Endometrial microvascular endothelial cells (primary cell): Measurements from ENCODE around the gene LCA5. TPM values are rescaled to one million over a fixed set of nuclear protein-coding genes. Genes with fewer than 3 reads are reported as not detected.
"Not testable (repeated sequence)": the region's sequence is repeated elsewhere in the genome, so short reads cannot be mapped to it uniquely, and the experiment has no call there.

Experiments
- in situ Hi-C: cut with HindIII; loops from 2 replicates; pipeline ENCODE4 v1.10.0; 2017; ENCODE audit warnings: low sequenced_read_pairs, low pct_unique_long_range_greater_than_20kb; ENCODE audit errors: inconsistent ontology term
- total RNA-seq: library from RNA; depleted of rRNA; stranded (reverse); fragments of >200 nt; gene quantifications from one replicate; pipeline ENCODE4 v1.2.3, GENCODE V29; 2015; ENCODE audit errors: inconsistent ontology term

The LCA5 gene
- total RNA-seq, 1 donor from 2014 or later: 2.4 TPM

- in situ Hi-C loops: no loop called here
Observed at GRCh38 chr6:79543886-79544285, 6.7 kb upstream of the LCA5 start.

GRCh38 chr6:79543411-79543810, 6.2 kb upstream of the LCA5 start:
- in situ Hi-C loops: no loop called here

DNA sequence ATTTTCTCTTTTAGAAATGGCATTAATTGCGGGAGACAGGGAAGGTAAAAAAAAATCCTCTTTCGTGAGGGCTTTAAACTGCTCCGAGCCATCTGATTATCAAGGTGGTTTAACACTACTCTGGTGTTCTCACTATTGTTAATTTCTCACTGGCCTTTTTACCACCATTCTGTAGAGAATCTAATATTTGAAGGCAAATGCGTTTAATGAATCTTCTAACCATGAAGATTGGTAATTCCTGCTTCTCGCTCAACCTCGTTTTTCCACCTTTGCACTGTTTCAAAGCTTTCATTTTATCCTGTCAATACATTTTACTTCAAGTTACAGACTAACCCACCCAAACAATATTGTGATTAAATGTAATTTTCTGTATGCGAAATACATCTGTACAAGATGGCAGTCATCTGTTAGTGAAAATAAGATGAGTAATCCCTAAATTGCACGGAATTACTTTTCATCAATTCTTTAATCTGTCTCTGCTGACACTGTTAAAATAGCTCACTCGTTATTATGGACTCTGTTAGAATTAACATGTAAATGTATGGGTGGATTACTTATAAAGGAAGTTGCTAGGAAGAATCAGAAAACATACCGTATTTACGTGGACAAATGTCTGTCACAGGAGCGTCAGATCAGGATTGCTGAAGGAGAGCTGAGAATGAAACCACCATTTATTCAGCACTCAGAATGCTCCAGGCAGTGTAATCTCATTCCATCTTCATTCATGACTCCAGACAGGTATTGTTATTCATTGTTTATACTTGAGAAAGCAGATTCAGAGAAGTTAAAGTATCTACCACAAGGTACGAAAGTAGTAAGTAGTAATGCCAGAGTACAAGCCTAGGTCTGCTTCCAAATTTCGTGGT, 1.1 kb upstream of the LCA5 start:
- in situ Hi-C loops: no loop called here

DNA sequence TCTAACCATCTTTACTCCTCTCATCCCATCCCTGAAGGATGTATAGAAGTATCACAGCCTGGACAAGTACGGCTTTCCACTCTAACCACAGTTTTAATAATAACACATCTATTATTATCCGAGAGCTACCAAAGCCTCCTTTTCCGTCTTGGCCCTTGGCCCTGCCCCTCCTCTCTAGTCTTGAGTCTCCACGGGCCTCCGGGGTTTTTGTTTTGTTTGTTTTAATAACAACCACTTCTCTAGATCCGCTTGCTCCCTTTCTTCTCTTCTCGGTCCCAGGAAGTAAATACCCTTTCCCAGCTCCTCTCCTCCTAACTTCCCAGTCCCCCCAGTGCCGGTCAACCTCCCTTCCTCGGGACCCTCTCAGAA, 661 bp downstream of the LCA5 start:
- in situ Hi-C loops: no loop called here

DNA sequence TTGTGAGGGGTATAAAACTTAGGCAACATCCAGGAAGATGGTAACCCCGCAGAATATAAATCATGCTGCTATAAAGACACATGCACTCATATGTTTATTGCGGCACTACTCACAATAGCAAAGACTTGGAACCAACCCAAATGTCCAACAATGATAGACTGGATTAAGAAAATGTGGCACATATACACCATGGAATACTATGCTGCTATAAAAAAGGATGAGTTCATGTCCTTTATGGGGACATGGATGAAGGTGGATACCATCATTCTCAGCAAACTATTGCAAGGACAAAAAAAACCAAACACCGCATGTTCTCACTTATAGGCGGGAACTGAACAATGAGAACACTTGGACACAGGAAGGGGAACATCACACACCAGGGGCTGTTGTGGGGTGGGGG, 7.7 kb downstream of the LCA5 start:
- in situ Hi-C loops: not testable (repeated sequence)

- in situ Hi-C loops: no loop called here
Observed at GRCh38 chr6:79526897-79527296, 10.3 kb downstream of the LCA5 start.

DNA sequence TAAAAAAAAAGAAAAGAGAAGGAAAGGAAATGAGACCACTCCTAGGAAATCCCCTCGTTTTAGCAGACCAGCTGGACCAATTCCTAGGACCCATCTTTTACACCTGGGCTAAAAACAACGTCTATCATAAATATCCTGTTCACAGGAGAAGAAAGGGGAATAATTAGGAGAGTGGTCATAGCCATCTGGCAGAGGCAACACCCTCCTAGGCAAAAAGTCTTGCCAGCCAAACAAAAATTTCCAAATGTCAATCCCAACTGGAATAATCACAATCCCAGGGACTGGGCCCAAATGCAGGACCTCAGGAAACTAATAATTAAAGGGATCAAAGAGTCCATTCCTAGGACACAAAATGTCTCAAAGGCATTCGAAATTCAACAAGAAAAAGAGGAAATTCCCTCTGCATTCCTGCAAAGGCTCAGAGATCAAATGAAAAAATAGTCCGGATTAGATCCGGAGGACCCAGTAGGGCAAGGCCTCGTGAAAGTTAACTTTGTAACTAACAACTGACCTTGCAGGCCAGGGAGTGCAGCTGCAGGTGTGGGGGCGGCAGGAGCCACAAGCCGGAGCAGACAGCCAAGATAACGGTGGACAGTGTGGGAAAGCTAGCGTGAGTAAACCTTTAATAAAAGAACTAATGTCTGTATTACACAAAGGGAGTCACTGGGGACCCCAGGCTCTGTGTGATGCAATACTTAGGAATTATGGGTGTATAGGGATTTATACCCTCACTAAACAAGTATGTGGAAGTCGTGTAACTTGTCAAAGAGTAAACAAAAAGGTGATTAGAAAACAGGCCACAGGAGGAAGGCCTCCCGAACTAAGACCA, 11.7 kb downstream of the LCA5 start:
- in situ Hi-C loops: no loop called here

GRCh38 chr6:79524065-79524464, 13.2 kb downstream of the LCA5 start:
- in situ Hi-C loops: no loop called here

DNA sequence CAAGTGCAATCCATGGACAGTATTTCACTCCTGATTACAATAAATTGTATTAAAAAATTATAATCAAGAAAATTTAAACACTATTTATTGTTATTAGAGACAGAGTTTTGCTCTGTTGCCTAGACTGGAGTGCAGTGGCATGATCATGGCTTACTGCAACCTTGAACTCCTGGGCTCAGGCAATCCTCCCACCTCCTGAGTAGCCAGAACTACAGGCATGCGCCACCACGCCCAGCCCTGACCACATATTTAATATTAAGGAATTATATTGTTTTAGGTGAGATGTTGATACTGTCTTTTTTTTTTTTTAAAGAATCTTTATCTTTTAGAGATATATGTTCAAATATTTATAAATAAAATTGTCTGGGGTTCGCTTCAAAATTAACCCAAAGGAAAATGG, 14.6 kb downstream of the LCA5 start:
- in situ Hi-C loops: no loop called here

DNA sequence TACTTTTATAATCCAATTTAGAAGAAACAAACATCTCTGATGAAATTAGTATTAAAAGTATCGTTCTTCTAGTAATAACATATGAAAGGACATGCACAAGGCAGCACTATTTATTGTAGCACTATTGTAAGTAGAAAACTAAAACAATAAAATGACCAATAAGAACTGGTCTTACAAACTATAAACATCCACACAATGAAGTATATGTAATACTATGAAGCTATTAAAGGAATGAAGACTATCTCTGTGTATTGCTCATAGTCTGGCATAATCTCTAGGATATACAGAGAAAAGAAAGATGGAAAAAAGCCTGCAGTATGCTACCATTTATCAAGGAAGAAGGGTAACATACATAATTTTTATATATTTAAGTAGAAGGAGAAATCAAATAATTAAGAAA, 16.7 kb downstream of the LCA5 start:
- in situ Hi-C loops: no loop called here

GRCh38 chr6:79518842-79519241, 18.4 kb downstream of the LCA5 start:
- in situ Hi-C loops: no loop called here

DNA sequence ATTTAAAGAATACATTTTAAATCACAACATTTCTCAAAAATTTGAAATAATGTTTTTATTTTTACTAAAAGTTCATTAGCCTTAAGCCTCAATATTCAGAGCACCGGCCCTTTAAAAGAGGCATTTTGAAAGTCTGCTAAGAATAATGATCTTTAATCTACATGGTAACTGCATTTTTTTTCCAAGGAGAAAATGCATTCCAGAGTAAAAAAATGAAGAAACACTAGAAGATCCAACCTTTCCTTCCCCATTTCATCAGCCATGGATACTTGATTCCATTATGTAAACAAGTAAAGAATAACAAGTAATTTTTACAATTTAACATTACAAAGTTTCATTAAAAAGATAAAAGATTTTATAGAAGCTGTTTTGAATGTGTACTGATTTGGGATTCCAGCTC, 21.8 kb downstream of the LCA5 start:
- in situ Hi-C loops: no loop called here

DNA sequence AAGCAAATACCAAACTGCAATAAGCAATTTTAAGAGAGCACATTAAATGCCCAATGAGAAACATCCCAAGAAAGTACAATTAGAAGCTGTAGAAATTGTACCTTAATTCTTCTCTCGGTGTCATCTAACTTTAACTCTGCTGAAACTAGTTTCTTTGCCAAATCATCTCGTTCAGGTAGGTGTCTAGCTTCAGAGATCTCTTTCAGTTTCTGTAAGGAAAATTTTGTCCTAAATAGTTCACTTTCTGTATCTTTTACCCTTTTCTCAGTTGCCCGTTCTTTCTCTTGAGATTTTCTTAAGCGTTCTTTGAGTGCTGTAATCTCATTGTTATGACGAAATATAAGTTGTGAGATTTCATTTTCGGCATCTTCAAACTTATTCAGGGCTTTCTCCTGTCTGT, 24.1 kb downstream of the LCA5 start:
- in situ Hi-C loops: no loop called here

DNA sequence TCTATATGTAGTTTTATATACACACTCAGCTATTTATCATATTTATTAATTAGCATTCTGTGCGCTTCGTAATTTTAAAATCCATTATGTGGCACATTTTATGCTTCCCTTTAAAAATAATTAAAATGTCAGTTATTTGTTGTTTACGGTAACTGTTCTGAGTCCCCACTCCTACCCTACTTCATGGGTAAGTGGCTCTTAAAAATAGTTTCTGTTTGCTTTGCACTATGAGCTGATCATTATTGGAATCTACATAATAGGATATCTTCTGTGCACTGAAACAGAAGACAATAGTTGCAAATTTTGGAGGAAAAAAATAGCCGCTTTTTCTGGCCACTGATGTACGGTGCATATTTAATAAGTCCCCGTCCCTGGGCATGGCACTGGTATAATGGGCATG, 25.2 kb downstream of the LCA5 start:
- in situ Hi-C loops: no loop called here

DNA sequence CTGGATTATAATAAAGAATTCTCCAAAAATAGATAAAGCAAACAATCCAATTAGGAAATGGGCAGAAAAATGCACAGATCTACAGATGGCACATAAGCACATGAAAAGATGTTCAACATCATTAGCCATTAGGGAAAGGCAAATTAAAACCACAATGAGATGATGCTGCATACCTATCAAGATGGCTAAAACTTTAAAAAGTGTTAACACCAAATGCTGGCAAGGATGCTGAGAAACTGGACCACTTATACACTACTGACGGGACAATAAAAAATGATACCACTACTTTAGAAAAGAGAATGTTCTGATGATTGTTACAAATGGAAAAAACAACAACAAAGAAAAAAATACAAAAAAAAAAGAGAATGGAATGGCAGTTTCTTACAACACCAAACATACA, 26.5 kb downstream of the LCA5 start:
- in situ Hi-C loops: no loop called here

GRCh38 chr6:79506251-79506650, 31.0 kb downstream of the LCA5 start:
- in situ Hi-C loops: no loop called here

GRCh38 chr6:79504372-79504771, 32.9 kb downstream of the LCA5 start:
- in situ Hi-C loops: no loop called here

GRCh38 chr6:79498842-79499241, 38.4 kb downstream of the LCA5 start:
- in situ Hi-C loops: no loop called here

- in situ Hi-C loops: no loop called here
Observed at GRCh38 chr6:79495246-79495645, 42.0 kb downstream of the LCA5 start.

DNA sequence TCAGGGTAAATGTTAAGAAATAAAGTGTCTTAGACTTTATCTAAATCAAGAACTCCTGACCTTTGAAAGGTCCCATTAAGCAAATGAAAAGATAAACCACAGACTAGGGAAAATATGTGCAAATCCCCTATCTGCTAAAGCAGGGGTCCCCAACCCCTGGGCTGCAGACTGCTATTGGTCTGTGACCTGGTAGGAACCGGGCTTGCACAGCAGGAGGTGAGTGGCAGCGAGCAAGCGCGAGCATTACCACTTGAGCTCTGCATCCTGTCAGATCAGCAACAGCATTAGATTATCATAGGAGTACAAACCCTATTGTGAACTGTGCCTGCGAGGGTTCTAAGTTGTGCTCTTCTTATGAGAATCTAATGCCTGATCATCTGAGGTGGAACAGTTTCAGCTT, 42.4 kb downstream of the LCA5 start:
- in situ Hi-C loops: no loop called here
